SH-SY5Y (cell line): ENCODE measurements around the gene DBNDD2.

Source experiments
- GATA2 ChIP-seq: IDR thresholded peaks from 2 replicates; pipeline ENCODE4 v1.6.1; 2011; ENCODE audit warnings: mild to moderate bottlenecking, low read depth, low read length
- GATA3 ChIP-seq: IDR thresholded peaks from 2 replicates; pipeline ENCODE4 v1.6.1; 2011; ENCODE audit warnings: low read depth, mild to moderate bottlenecking, low read length, moderate library complexity

- TF ChIP-seq GATA2 (no peak), GATA3 (no peak)
These were observed 34.0 kb upstream of the DBNDD2 start for GRCh38 chr20:45374101-45374467.
